SK-N-SH (cell line): Measurements from ENCODE around the gene COQ8B. TPM values are rescaled to one million over a fixed set of nuclear protein-coding genes. Genes with fewer than 3 reads are reported as not detected.

Experiments
- CTCF ChIA-PET: fragments of 300-600, 350-600 bp; formaldehyde crosslinking; extraction: SDS; loops from one replicate; lab custom pipeline; 2021; lab: Yijun Ruan, JAX
- POLR2A ChIA-PET: fragments of 350-600 bp; sonication (Branson Sonifier 250); formaldehyde crosslinking; extraction: SDS; loops from one replicate; lab custom pipeline; 2020; ENCODE audit warnings: antibody characterized with exemption, inconsistent platforms; lab: Yijun Ruan, JAX
- DNase-seq: peaks from one replicate; pipeline ENCODE4 v3.0.0; 2012
- H2AFZ ChIP-seq: fragments of 200-600 bp; sonication (generic); 2 replicates; pipeline ENCODE4 v1.8.1; 2016; ENCODE audit warnings: antibody characterized with exemption, mild to moderate bottlenecking, low read depth
- H3F3A ChIP-seq: fragments of 200-600 bp; sonication (generic); replicated peaks from 2 replicates; pipeline ENCODE3; 2016; ENCODE audit warnings: antibody characterized with exemption, mild to moderate bottlenecking; ENCODE audit not compliant: insufficient read depth
- H3K27ac ChIP-seq, 2 experiments: fragments of 200-500 bp in 1 of 2; fragments of 200-600 bp in 1 of 2; sonication (Bioruptor generic) in 1 of 2; sonication (generic), shearing (Covaris generic) in 1 of 2; 2 replicates each; pipeline versions ENCODE4 v1.5.1 to v1.6.1; 2014 to 2016; ENCODE audit warnings: low read depth in 2 of 2, inconsistent platforms in 1 of 2, low read length in 1 of 2, mild to moderate bottlenecking in 1 of 2, mixed read lengths in 1 of 2
- H3K27me3 ChIP-seq: fragments of 200-600 bp; sonication (generic), shearing (Covaris generic); 2 replicates; pipeline ENCODE4 v1.6.1; 2016; ENCODE audit warnings: mixed run types; ENCODE audit not compliant: insufficient read depth
- H3K36me3 ChIP-seq, 2 experiments: fragments of 200-500 bp in 1 of 2; fragments of 200-600 bp in 1 of 2; sonication (Bioruptor generic) in 1 of 2; sonication (generic) in 1 of 2; replicated peaks in 1 of 2; 2 replicates each; pipeline versions ENCODE3 to v1.5.1; 2014 to 2016; ENCODE audit warnings: low read length in 1 of 2, mild to moderate bottlenecking in 1 of 2; ENCODE audit not compliant: insufficient read depth in 2 of 2, control insufficient read depth in 1 of 2
- H3K4me1 ChIP-seq, 2 experiments: fragments of 200-500 bp in 1 of 2; fragments of 200-600 bp in 1 of 2; sonication (Bioruptor generic) in 1 of 2; sonication (generic), shearing (Covaris generic) in 1 of 2; 2 replicates each; pipeline versions ENCODE4 v1.5.1 to v1.6.1; 2014 to 2016; ENCODE audit warnings: low read depth in 1 of 2, low read length in 1 of 2, mixed run types in 1 of 2; ENCODE audit not compliant: insufficient read depth in 2 of 2, control insufficient read depth in 1 of 2
- H3K4me2 ChIP-seq: fragments of 200-600 bp; sonication (generic), shearing (Covaris generic); 2 replicates; pipeline ENCODE4 v1.6.1; 2017; ENCODE audit warnings: mixed run types
- H3K4me3 ChIP-seq, 2 experiments: fragments of 200-500 bp in 1 of 2; fragments of 200-600 bp in 1 of 2; sonication (Bioruptor generic) in 1 of 2; sonication (generic), shearing (Covaris generic) in 1 of 2; 2 replicates each; pipeline versions ENCODE4 v1.5.1 to v1.8.1; 2014 to 2016; ENCODE audit warnings: low read depth in 2 of 2, inconsistent platforms in 1 of 2, low read length in 1 of 2, mild to moderate bottlenecking in 1 of 2, mixed read lengths in 1 of 2, moderate library complexity in 1 of 2
- H3K79me2 ChIP-seq: fragments of 200-600 bp; sonication (generic); 2 replicates; pipeline ENCODE4 v1.8.1; 2017; ENCODE audit warnings: mild to moderate bottlenecking; ENCODE audit not compliant: insufficient read depth
- H3K9ac ChIP-seq: fragments of 200-600 bp; sonication (generic); 2 replicates; pipeline ENCODE4 v1.6.1; 2017; ENCODE audit warnings: mixed run types
- H3K9me2 ChIP-seq: fragments of 200-600 bp; sonication (generic); 2 replicates; pipeline ENCODE4 v1.6.1; 2017; ENCODE audit warnings: mixed run types
- H3K9me3 ChIP-seq: fragments of 200-600 bp; sonication (generic); 2 replicates; pipeline ENCODE4 v1.6.1; 2017; ENCODE audit warnings: mixed run types, mild to moderate bottlenecking, moderate library complexity
- H4K20me1 ChIP-seq: fragments of 200-600 bp; sonication (generic); 2 replicates; pipeline ENCODE4 v1.6.1; 2017; ENCODE audit warnings: mild to moderate bottlenecking, mixed run types; ENCODE audit not compliant: insufficient read depth
- FOSL2 ChIP-seq: IDR thresholded peaks from 2 replicates; pipeline ENCODE4 v1.4.0; 2012; ENCODE audit warnings: low read depth, mild to moderate bottlenecking, moderate library complexity, borderline replicate concordance
- GABPA ChIP-seq: IDR thresholded peaks from 2 replicates; pipeline ENCODE4 v1.4.0; 2012; ENCODE audit warnings: low read depth, mild to moderate bottlenecking
- JUND ChIP-seq: IDR thresholded peaks from 2 replicates; pipeline ENCODE4 v1.4.0; 2012
- PBX3 ChIP-seq: IDR thresholded peaks from 2 replicates; pipeline ENCODE4; 2012
- RCOR1 ChIP-seq: fragments of 150-350 bp; IDR thresholded peaks from 2 replicates; pipeline ENCODE4 v1.6.1; 2017; ENCODE audit warnings: antibody characterized with exemption, low read length
- RFX5 ChIP-seq: IDR thresholded peaks from 2 replicates; pipeline ENCODE4 v1.6.1; 2012; ENCODE audit warnings: mild to moderate bottlenecking, improper control_type of control experiment, low read length
- SMC3 ChIP-seq: IDR thresholded peaks from 2 replicates; pipeline ENCODE4 v1.6.1; 2012; ENCODE audit warnings: low read depth, low read length, improper control_type of control experiment
- TEAD4 ChIP-seq: IDR thresholded peaks from 2 replicates; pipeline ENCODE4 v1.4.0; 2012; ENCODE audit warnings: mild to moderate bottlenecking, borderline replicate concordance; ENCODE audit not compliant: insufficient read depth
- USF2 ChIP-seq: fragments of 150-350 bp; IDR thresholded peaks from 2 replicates; pipeline ENCODE4 v1.6.1; 2017; ENCODE audit warnings: antibody characterized with exemption, low read length, low read depth, borderline replicate concordance
- ZBTB33 ChIP-seq: IDR thresholded peaks from 2 replicates; pipeline ENCODE4 v1.4.0; 2012; ENCODE audit warnings: low read depth, borderline replicate concordance
- WGBS: methylation state at CpG from one replicate; pipeline ENCODE4 v1.1.6; 2017; ENCODE audit warnings: low lambda C conversion rate; 5-methylcytosine and 5-hydroxymethylcytosine counted together
- polyA plus RNA-seq, 3 experiments: library from polyadenylated mRNA; depleted of rRNA; stranded (reverse); fragments of >200 nt; gene quantifications; 2 replicates each; pipeline ENCODE4 v1.2.3, GENCODE V29; 2012

Gene COQ8B
- polyA plus RNA-seq, 1 of the 3 experiments (the other 2 are of a cell fraction): 43.8 TPM

GRCh38 chr19:40709817-40710216 is 6.9 kb downstream of the COQ8B start:
- H4K20me1 ChIP-seq: no peaks in the 10 kb centered on the region
- H3K27me3 ChIP-seq: no peaks in the 10 kb centered on the region
- peaks cover 0 to 6% of the 10 kb centered on the region in 2 experiments; a peak in 1 of 4 replicates for H3K4me1 ChIP-seq
- POLR2A ChIA-PET: no interaction called here
- CTCF ChIA-PET: no interaction called here
- H3K27ac ChIP-seq: no peak overlapping the region
- WGBS: 95% methylated on average over 4 of the region's 5 CpGs
- no peaks in the 10 kb centered on the region for H3K9me3 ChIP-seq
- H2AFZ ChIP-seq: no peak overlapping the region
- no peaks in the 10 kb centered on the region for H3F3A ChIP-seq
- H3K36me3 ChIP-seq: peaks cover 6 to 46% of the 10 kb centered on the region in 2 experiments
- no peak for DNase-seq
- H3K9me2 ChIP-seq: no peaks in the 10 kb centered on the region
- H3K79me2 ChIP-seq: peaks cover 15% of the 10 kb centered on the region
- H3K4me2 ChIP-seq: no peak overlapping the region
- TF ChIP-seq TEAD4 (no peak), GABPA (no peak), JUND (no peak)
- H3K4me3 ChIP-seq: no peak overlapping the region
- H3K9ac ChIP-seq: no peak overlapping the region

- Histone ChIP-seq H3K9ac (no peak overlapping the region), H4K20me1 (no peaks in the 10 kb centered on the region), H2AFZ (no peak overlapping the region), H3K9me2 (no peaks in the 10 kb centered on the region), H3K4me1 (no peaks in the 10 kb centered on the region)
- ChIA-PET CTCF (no interaction called here), POLR2A (interaction anchor here (1.0 kb wide), 1 partner anchor 43 kb away, joined by 3 read pairs; no protein-coding TSS in a partner anchor)
- TF ChIP-seq PBX3 (no peak), SMC3 (no peak), RCOR1 (no peak), USF2 (no peak), FOSL2 (no peak), ZBTB33 (no peak), RFX5 (no peak)
- TF ChIP-seq, all 33 proteins: peak for 0
- 92% methylated on average over 7 of the region's 7 CpGs for WGBS
- Histone ChIP-seq H3K79me2 (no peaks in the 10 kb centered on the region; the same call in 1 of the 2 replicates), H3K36me3 (peaks cover 22 to 52% of the 10 kb centered on the region in 2 experiments), H3K27me3 (no peaks in the 10 kb centered on the region), H3K9me3 (no peaks in the 10 kb centered on the region), H3F3A (no peaks in the 10 kb centered on the region), H3K4me3 (no peak overlapping the region), H3K27ac (no peak overlapping the region), H3K4me2 (no peak overlapping the region)
- no peak for DNase-seq
Observed at GRCh38 chr19:40707615-40708014, 9.1 kb downstream of the COQ8B start.
